Ovary (tissue), 9 donors: ENCODE measurements around the gene SH3PXD2A. TPM values are rescaled to one million over a fixed set of nuclear protein-coding genes. Genes with fewer than 3 reads are reported as not detected.

Experiments used
- DNase-seq, 5 donors: peaks; one replicate each; pipeline ENCODE4 v3.0.0-alpha.2; 2019 to 2020
- H3K27ac ChIP-seq, 2 donors: fragments of 200-600 bp; one replicate each; pipeline versions ENCODE4 v1.5.1 to v1.8.0; 2019 to 2022
- H3K27me3 ChIP-seq: fragments of 200-600 bp; one replicate; pipeline ENCODE4 v1.8.0; 2022
- H3K36me3 ChIP-seq: fragments of 200-600 bp; sonication (generic); one replicate; pipeline ENCODE4 v1.5.1; 2019
- H3K4me1 ChIP-seq: one replicate; pipeline ENCODE4 v1.8.1; 2013; ENCODE audit warnings: mild to moderate bottlenecking, moderate library complexity; ENCODE audit not compliant: insufficient read depth
- H3K4me3 ChIP-seq: fragments of 200-600 bp; sonication (generic); one replicate; pipeline ENCODE4 v1.5.1; 2017
- H3K9me3 ChIP-seq, 2 donors: fragments of 200-600 bp in 1 of 2; sonication (generic) in 1 of 2; one replicate each; pipeline versions ENCODE4 v1.5.1 to v1.8.1; 2013 to 2019; ENCODE audit warnings: mild to moderate bottlenecking in 1 of 2, moderate library complexity in 1 of 2
- CTCF ChIP-seq, 3 donors: fragments of 450-650 bp in 2 of 3; fragments of 200-600 bp in 1 of 3; IDR thresholded peaks; one replicate each; pipeline versions ENCODE4 v1.5.1 to v1.8.0; 2016 to 2022; ENCODE audit warnings: antibody characterized with exemption in 3 of 3, mild to moderate bottlenecking in 1 of 3
- EP300 ChIP-seq: sonication (generic); formaldehyde crosslinking; IDR thresholded peaks from one replicate; pipeline ENCODE4 v1.6.1; 2017; ENCODE audit warnings: antibody characterized with exemption
- POLR2A ChIP-seq: fragments of 450-650 bp; IDR thresholded peaks from one replicate; pipeline ENCODE4 v1.6.1; 2017; ENCODE audit warnings: antibody characterized with exemption, mild to moderate bottlenecking, moderate library complexity
- WGBS, 3 donors: extraction: QIAGEN DNeasy Blood & Tissue Kit in 1 of 3; methylation state at CpG; one replicate each; pipeline versions ENCODE4 v1.1.5 to v1.1.7; 2013 to 2017; 5-methylcytosine and 5-hydroxymethylcytosine counted together
- intact Hi-C, 4 donors: fragments of 100-400 bp; cut with DNase I; formaldehyde crosslinking; loops; one replicate each; pipeline versions ENCODE4 v1.11.0 to v1.15.1; 2022 to 2023
- polyA plus RNA-seq, 2 donors: library from polyadenylated mRNA; stranded (reverse); fragments of 200-250 nt in 1 of 2; fragments of 350-450 nt in 1 of 2; fragmentation: Illumina TruSeq in 1 of 2; extraction: RNeasy Lipid Tissue Mini Kit (QIAGEN cat#74804) in 1 of 2; gene quantifications; one replicate each; pipeline ENCODE4 v1.2.3, GENCODE V29; 2013 to 2014
- total RNA-seq, 7 donors: library from RNA; depleted of rRNA in 2 of 7; stranded (reverse); fragments of >200 nt in 2 of 7; fragmentation: NEBNext Ultra II Directional in 3 of 7; extraction: Animal tissue kit (Norgen Biotek cat#: 25700) in 3 of 7; gene quantifications; one replicate each; pipeline versions ENCODE4 v1.1.0 to v1.2.4, GENCODE V29; 2016 to 2023
- donor health status: DM: no; HTN: no; CAD: no; lungs with moderate emphysema.
- donor health status: DM: no; HTN: no; CAD: no.
- donor health status: Bipolar disorder and iron deficiency.
- donor health status: DM: yes; HTN: yes; CAD: no.
- donor health status: DM: no; HTN: no; CAD: no.
- donor health status: DM: yes; HTN: yes; CAD: no.

The SH3PXD2A gene
- total and polyA plus RNA-seq, 9 donors, result 15.3 to 82.9 (median 52.2) TPM

GRCh38 chr10:103881416-103882284, 26.3 kb upstream of the SH3PXD2A start:
- intact Hi-C loops, result loop anchor here in 3 of 4 donors (10.0 kb wide), 2 partner anchors 243 to 323 kb away; partner anchors contain the start of gene SFR1 (in 2 of the 3)
- no peaks in the 10 kb centered on the region for H3K36me3 ChIP-seq
- H3K27me3 ChIP-seq, result no peaks in the 10 kb centered on the region
- WGBS, 3 donors, result 71 to 73% (median 72%) methylated on average over 15 of the region's 15 CpGs
- H3K4me1 ChIP-seq, result no peaks in the 10 kb centered on the region
- H3K27ac ChIP-seq, result no peak overlapping the region
- no peak for DNase-seq
- TF ChIP-seq CTCF (IDR thresholded peaks at IDR 0.05), result no peak
- TF ChIP-seq EP300, result no peak
- TF ChIP-seq POLR2A, result no peak
- no peaks in the 10 kb centered on the region for H3K9me3 ChIP-seq
- no peak overlapping the region for H3K4me3 ChIP-seq

DNA sequence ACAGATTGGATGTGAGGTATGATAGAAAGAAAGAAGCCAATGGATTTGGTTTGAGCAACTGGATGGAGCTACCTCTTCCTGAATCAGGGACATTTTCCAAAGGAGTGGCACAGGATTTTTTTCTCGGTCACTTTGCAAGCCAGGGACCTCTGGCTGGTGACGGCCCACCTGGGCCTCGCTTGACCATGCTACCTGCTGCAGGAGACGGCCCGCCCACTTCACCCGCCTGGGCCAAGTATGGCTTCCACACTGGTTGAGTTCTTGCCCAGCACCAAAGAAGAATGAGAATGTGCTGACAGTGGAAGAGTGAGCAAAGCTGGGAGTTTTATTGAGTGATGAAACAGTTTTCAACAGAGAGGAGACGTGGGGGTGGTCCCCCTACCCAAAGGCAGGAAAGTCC, 24.5 kb upstream of the SH3PXD2A start:
- Histone ChIP-seq H3K27me3 (no peaks in the 10 kb centered on the region), H3K27ac (no peak overlapping the region), H3K9me3 (no peaks in the 10 kb centered on the region), H3K4me1 (no peaks in the 10 kb centered on the region), H3K36me3 (no peaks in the 10 kb centered on the region), H3K4me3 (no peak overlapping the region)
- intact Hi-C loops, result loop anchor here in 3 of 4 donors (10.0 kb wide), 3 partner anchors 245 to 335 kb away; partner anchors contain the start of gene SFR1 (in 2 of the 3)
- WGBS, 3 donors, result 95 to 96% (median 95%) methylated on average over 7 of the region's 7 CpGs
- TF ChIP-seq EP300 (no peak), CTCF (IDR thresholded peaks at IDR 0.05) (no peak), POLR2A (no peak)
- DNase-seq, result no peak

DNA sequence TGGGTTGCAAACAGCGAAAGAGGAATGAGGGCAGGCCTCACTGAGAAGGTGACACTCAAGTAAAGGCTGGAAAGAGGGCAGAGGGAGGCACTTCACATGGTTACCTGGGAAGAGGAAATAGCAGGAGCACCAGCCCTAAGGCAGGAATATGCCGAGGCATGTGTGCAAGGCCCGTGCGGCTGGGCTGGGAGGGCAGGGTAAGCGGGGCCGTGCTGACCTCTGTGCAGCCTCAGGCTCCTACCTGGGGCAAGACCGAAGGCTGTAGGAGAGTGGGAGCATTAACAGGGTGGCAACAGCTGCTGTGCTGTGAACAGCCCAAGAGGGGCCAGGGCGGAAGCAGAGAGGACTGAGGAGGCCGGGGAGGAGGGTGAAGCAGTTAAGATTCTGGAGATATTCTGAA, 24.0 kb upstream of the SH3PXD2A start:
- H3K27me3 ChIP-seq, result no peaks in the 10 kb centered on the region
- H3K36me3 ChIP-seq, result no peaks in the 10 kb centered on the region
- DNase-seq, result no peak
- no peak overlapping the region for H3K4me3 ChIP-seq
- no peaks in the 10 kb centered on the region for H3K9me3 ChIP-seq
- H3K27ac ChIP-seq, result no peak overlapping the region
- no peak for TF ChIP-seq POLR2A
- TF ChIP-seq EP300, result no peak
- TF ChIP-seq CTCF (IDR thresholded peaks at IDR 0.05), result no peak
- no peaks in the 10 kb centered on the region for H3K4me1 ChIP-seq
- 81 to 90% (median 81%) methylated on average over 9 of the region's 9 CpGs for WGBS, 3 donors
- intact Hi-C loops, result loop anchor here in 1 of 4 donors (10.0 kb wide), 1 partner anchor 335 kb away; no protein-coding TSS in a partner anchor

- TF ChIP-seq CTCF (IDR thresholded peaks at IDR 0.05) (no peak), POLR2A (no peak), EP300 (no peak)
- 97 to 100% (median 100%) methylated on average over 1 of the region's 1 CpG for WGBS, 3 donors
- Histone ChIP-seq H3K9me3 (no peaks in the 10 kb centered on the region), H3K4me1 (no peaks in the 10 kb centered on the region), H3K27me3 (no peaks in the 10 kb centered on the region), H3K36me3 (no peaks in the 10 kb centered on the region), H3K27ac (no peak overlapping the region), H3K4me3 (no peak overlapping the region)
- intact Hi-C loops, result loop anchor here in 1 of 4 donors (10.0 kb wide), 1 partner anchor 337 kb away; no protein-coding TSS in a partner anchor
- no peak for DNase-seq
Observed at GRCh38 chr10:103877861-103878260, 22.5 kb upstream of the SH3PXD2A start.
